HS-5 (cell line): ENCODE results near the gene TNNT2.

Source experiments
- DNase-seq: peaks from one replicate; pipeline ENCODE4 v3.0.0-alpha.2; 2012; ENCODE audit warnings: low read depth

Gene TNNT2

GRCh38 chr1:201356701-201357100 is 20.8 kb downstream of the TNNT2 start:
- no peak for DNase-seq

- DNase-seq, result no peak
Observed at GRCh38 chr1:201356236-201356635, 21.2 kb downstream of the TNNT2 start.

- no peak for DNase-seq
Observed at GRCh38 chr1:201355471-201355870, 22.0 kb downstream of the TNNT2 start.

GRCh38 chr1:201354901-201355295 is 22.6 kb downstream of the TNNT2 start:
- DNase-seq, result no peak

GRCh38 chr1:201354151-201354900 is 23.2 kb downstream of the TNNT2 start:
- DNase-seq, result no peak

- DNase-seq, result no peak
Observed at GRCh38 chr1:201353186-201353940, 24.1 kb downstream of the TNNT2 start.

GRCh38 chr1:201351617-201352016 is 25.9 kb downstream of the TNNT2 start:
- DNase-seq, result no peak

GRCh38 chr1:201350884-201351283 is 26.6 kb downstream of the TNNT2 start:
- no peak for DNase-seq

- DNase-seq, result no peak
Observed at GRCh38 chr1:201350361-201350725, 27.1 kb downstream of the TNNT2 start.

- no peak for DNase-seq
Observed at GRCh38 chr1:201349092-201349491, 28.4 kb downstream of the TNNT2 start.

- DNase-seq, result no peak
Observed at GRCh38 chr1:201348211-201348566, 29.3 kb downstream of the TNNT2 start.

- DNase-seq, result no peak
Observed at GRCh38 chr1:201347498-201348210, 29.8 kb downstream of the TNNT2 start.

- DNase-seq, result no peak
Observed at GRCh38 chr1:201346987-201347386, 30.5 kb downstream of the TNNT2 start.

GRCh38 chr1:201346337-201346939 is 31.0 kb downstream of the TNNT2 start:
- no peak for DNase-seq

- no peak for DNase-seq
Observed at GRCh38 chr1:201345081-201345355, 32.5 kb downstream of the TNNT2 start.

GRCh38 chr1:201344206-201345080 is 33.0 kb downstream of the TNNT2 start:
- DNase-seq, result no peak

- no peak for DNase-seq
Observed at GRCh38 chr1:201341377-201341776, 36.1 kb downstream of the TNNT2 start.

- no peak for DNase-seq
Observed at GRCh38 chr1:201336711-201337450, 40.6 kb downstream of the TNNT2 start.

GRCh38 chr1:201335901-201336300 is 41.6 kb downstream of the TNNT2 start:
- DNase-seq, result no peak

GRCh38 chr1:201335174-201335870 is 42.2 kb downstream of the TNNT2 start:
- no peak for DNase-seq
